HG02571 (cell line): Measurements from ENCODE around the gene ZNF664.

Source experiments
- ATAC-seq: cut with Tn5 transposase; IDR thresholded peaks from one replicate; pipeline ENCODE4 v1.9.1; 2021; ENCODE audit warnings: mild to moderate bottlenecking, moderate library complexity; ENCODE audit not compliant: unreplicated experiment

The ZNF664 gene

GRCh38 chr12:123957196-123957595 is 15.8 kb upstream of the ZNF664 start:
- no peak for ATAC-seq

- ATAC-seq: no peak
These were observed 14.6 kb upstream of the ZNF664 start for GRCh38 chr12:123958462-123958861.

- ATAC-seq: no peak
These were observed 14.1 kb upstream of the ZNF664 start for GRCh38 chr12:123958876-123959275.

GRCh38 chr12:123960029-123960735 is 12.8 kb upstream of the ZNF664 start:
- ATAC-seq: no peak

- ATAC-seq: no peak
These were observed 12.2 kb upstream of the ZNF664 start for GRCh38 chr12:123960856-123961255.

GRCh38 chr12:123961585-123962345 is 11.2 kb upstream of the ZNF664 start:
- ATAC-seq: no peak

GRCh38 chr12:123962513-123962912 is 10.5 kb upstream of the ZNF664 start:
- no peak for ATAC-seq

- ATAC-seq: no peak
These were observed 9.2 kb upstream of the ZNF664 start for GRCh38 chr12:123963821-123964220.

- no peak for ATAC-seq
These were observed 7.6 kb upstream of the ZNF664 start for GRCh38 chr12:123965382-123965781.

- no peak for ATAC-seq
These were observed 6.4 kb upstream of the ZNF664 start for GRCh38 chr12:123966596-123966995.

GRCh38 chr12:123967121-123967586 is 5.9 kb upstream of the ZNF664 start:
- no peak for ATAC-seq

GRCh38 chr12:123971449-123971769 is 1.6 kb upstream of the ZNF664 start:
- no peak for ATAC-seq

- ATAC-seq: peak; percentile 3
These were observed 1.1 kb upstream of the ZNF664 start for GRCh38 chr12:123971770-123972456.

- ATAC-seq: peak; percentile 5
These were observed 732 bp downstream of the ZNF664 start for GRCh38 chr12:123973552-123974341.

- ATAC-seq: no peak
These were observed 3.3 kb downstream of the ZNF664 start for GRCh38 chr12:123976227-123976826.

- no peak for ATAC-seq
These were observed 6.6 kb downstream of the ZNF664 start for GRCh38 chr12:123979566-123979965.

- no peak for ATAC-seq
These were observed 9.3 kb downstream of the ZNF664 start for GRCh38 chr12:123982269-123982668.

GRCh38 chr12:123983822-123984485 is 10.9 kb downstream of the ZNF664 start:
- no peak for ATAC-seq

- ATAC-seq: no peak
These were observed 11.9 kb downstream of the ZNF664 start for GRCh38 chr12:123984903-123985302.

- ATAC-seq: no peak
These were observed 13.5 kb downstream of the ZNF664 start for GRCh38 chr12:123986374-123986965.
